ENCODE results near the gene CHRM2.

The CHRM2 gene

DNA sequence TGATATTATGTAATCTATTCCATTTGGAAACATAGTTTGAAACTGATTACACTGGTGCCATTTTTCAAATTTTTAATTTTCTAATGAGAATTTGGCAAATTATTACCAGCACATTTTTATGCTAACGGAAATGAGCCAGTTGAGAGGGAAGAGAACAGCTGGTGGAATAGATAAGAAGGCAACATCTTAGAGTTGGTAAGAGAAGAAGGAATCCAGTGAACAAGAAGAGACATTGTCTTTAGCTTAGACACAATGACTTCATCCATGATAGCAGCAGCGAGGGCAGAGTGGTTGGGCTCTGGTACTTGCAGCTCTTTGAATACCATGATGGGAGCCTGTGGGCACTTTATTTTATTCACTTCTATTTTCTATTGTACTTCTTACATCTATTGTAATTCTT lies 89.6 kb downstream of the CHRM2 start:
- no peak for DNase-seq (ENCODE audit: low spot score)

DNA sequence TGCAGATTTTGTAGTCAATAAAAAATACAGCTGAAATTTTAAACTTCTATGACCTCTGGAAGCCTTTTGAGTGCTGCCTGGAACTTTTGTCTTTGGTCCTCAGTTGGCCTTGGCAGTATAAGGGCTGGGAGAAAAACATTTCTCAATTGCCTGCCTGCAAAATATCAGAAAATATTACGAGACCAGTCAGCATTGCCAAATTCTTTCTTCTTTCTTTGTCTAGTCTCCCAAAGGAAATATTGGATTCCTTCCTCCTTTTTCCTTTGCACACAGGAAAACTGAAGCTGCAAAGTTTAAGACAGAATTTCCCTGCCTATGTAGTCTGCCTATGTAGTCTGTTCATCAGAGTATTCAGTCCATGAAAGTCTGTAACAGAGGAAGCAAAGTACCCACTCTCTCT lies 95.9 kb downstream of the CHRM2 start:
- DNase-seq (ENCODE audit: low spot score) = no peak

DNA sequence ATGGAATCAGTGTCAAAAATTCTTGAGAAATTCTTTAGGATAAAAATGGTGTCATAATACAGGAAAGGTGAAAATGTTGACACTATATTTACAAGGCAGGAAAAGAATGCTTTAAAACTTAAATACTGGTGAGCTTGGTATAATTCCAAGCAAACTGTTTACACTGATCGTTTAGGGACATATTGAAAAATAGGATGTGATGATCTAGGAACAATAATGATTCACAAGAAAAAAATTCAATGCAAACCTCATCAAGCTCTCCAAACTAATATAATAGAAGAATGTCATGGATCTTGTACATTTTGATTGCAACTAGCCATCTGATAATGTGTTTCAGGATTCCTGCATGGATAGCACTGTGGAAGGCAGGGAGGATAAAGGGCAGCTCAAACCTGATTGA lies 98.4 kb downstream of the CHRM2 start:
- no peak for DNase-seq (ENCODE audit: low spot score)

DNA sequence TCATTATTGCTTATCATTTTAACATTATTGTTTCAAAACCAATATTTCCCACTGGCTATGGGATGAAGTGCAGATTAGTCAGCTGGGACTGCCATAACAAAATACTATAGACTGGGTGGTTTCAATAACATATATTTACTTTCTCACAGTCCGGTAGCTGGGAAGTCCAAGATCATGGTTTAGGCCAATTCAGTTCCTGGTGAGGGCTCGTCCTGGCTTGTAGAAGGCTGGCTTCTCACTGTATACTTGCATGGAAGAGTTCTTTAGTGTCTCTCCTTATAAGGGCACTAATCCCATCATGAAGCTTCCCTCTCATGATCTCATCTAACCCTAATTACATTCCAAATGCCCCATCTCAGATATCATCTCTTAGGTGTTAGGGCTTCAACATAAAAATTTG lies 101.3 kb downstream of the CHRM2 start:
- no peak for DNase-seq (ENCODE audit: low spot score)

DNA sequence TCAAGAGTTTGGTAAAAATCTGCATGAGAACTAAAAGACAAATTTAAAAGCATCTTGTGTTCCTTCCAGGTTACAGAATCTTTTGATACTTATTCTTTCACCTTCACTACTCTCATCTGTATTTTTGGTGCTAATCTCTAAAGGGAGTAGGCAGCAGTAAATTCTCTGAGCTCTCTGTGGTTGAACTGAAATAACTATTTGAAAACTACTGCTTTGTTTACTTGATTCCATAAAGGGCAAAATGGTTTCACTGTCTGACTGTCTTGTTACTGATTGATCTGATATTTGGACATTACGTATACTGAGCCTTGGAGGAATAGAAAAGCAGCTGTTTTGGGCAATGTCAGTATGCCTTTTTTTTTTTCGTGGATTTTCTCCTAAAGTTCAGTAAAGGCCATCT lies 103.3 kb downstream of the CHRM2 start:
- DNase-seq (ENCODE audit: low spot score) = no peak

DNA sequence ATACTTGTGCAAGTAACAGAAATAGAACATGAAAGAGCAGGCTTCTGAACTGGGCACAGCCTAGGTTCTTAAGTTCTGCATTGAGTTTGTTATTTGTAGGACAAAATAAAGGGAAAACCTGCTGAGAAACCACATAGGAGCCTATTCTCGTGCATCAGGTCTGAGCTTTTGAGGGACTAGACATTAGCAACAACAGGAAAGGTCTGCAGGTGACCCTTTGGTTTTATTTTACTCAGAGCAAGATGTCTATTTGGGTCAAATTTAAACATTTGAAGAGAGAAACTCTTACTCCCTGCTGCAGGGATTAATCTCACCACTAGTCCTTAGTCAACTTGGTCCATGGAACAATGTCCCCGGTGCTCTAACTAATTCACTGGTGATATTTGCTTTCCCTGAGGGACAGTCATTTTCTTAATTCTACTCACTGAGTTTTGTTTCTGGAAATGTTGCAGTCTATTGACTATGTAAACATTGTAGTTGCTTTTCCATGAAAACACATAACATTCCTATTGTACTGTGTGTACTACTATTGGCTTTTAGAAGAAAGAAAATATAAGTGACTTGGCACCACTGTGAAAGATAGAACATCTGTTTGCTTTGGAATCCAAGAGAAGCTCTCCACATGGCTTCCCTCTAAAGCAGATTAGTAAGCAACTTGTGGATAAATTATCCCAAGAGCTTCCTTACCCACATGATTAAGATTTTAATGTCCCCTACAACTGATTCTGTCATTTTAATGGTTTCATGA lies 108.2 kb downstream of the CHRM2 start:
- no peak for DNase-seq (ENCODE audit: low spot score)

DNA sequence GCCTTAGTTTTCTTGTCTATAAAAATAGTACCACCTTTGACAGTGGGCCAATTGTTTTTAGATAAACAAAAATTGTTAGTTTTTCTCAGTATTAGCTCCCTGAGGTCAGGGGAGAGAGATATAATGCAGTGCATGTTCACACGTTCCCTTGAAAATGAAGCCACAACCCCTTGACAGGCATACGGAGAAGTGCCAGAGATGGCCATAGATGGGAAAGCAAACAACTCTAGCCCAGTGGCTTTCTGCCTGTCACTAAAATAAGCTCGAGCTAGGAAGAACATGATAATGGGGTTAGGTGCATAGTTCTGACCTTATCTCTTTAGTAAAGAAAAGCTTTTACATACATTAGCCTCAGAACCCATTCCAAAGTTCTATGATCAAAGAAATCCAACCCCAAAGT lies 124.9 kb downstream of the CHRM2 start:
- no peak for DNase-seq (ENCODE audit: low spot score)

DNA sequence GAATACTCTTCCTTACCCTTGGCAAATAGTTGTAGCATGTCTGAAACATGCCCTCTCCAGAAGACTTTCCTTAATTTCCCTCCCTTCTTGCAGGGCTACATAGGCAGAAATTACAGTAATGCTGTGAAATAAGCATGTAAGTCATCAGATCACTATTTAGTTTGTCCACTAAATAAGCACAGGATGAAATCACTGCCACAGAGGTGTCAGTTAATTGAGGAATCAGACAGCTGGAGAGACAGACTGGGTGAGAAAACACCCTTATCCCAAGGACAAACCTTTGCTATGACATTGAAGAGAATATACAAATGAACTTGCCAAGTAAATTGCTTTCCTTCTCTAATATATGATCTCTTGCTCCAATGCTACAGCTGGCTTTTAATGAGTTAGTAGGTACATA lies 129.3 kb downstream of the CHRM2 start:
- no peak for DNase-seq (ENCODE audit: low spot score)

DNA sequence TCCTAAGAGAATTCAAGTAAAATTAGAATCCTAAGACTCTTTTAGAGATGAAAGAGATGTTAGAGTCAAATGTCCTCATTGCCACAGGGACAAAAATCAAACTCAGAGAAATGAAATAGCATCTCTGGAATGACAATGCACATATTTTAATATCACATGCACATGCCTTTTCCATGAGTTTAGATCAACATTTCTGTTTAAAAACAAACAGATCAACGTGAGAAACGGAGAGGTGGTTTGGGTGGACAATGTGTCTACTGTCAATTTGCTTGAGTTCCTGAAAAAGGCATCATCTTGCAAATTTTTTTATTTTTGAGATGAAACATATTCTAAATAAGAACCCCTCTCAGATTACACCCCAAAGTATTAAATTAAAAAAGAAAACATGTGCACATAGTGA lies 130.0 kb downstream of the CHRM2 start:
- DNase-seq (ENCODE audit: low spot score) = no peak

DNA sequence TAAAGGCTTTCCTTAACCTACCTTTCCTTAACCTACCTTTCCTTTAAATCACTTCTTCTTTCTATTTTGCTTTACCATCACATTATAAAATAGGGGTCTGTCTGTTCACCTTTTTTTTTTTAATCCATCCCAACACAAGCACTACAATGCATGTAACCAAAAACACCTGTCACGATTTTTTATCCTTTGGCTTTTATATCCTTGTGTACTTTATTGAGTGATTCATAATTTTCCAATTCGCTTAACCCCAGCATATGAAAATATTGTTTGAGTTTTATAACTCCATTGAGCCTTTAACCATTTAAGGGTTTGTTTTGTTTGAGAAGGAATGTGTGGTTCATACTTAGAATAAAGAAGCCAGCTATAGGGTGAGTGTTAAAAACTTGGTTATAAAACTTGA lies 132.2 kb downstream of the CHRM2 start:
- DNase-seq (ENCODE audit: low spot score) = no peak

DNA sequence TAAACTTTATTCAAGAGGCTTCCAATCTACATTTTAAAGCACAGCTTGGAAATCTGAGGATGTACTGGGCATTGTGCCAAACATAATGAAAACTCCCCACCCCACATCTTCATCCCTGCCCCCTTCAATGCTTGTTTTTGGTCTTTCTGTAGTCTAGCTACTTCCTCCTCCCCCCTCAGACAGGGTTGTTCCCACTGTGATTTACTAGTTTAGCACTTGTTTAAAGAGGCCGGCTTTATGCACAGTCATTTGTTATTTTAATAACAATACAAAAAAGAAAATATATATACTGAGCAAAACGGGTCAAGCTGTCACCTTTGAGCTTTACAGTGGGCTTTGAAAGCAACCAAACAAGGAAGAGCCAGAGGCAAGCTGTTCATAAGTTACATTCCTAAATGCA lies 132.6 kb downstream of the CHRM2 start:
- no peak for DNase-seq (ENCODE audit: low spot score)

DNA sequence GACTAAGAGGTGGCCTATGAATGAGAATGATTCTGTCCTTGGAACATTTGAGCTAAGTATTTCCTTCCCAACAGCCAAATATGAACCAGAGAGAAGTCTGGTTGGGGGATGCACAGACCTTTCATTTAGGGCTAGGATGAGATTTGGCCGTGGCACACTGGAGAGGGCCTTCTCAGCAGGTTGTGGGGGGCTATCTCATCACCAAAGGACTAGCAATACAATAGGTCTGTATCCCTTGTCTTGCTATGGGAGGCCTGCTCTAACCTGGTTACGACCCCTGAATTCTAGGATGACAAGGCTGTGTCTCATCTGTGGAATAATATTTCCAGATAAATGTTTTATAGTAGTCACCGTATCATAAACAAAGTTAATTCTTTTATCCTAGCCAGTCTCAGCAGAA lies 133.0 kb downstream of the CHRM2 start:
- no peak for DNase-seq (ENCODE audit: low spot score)

DNA sequence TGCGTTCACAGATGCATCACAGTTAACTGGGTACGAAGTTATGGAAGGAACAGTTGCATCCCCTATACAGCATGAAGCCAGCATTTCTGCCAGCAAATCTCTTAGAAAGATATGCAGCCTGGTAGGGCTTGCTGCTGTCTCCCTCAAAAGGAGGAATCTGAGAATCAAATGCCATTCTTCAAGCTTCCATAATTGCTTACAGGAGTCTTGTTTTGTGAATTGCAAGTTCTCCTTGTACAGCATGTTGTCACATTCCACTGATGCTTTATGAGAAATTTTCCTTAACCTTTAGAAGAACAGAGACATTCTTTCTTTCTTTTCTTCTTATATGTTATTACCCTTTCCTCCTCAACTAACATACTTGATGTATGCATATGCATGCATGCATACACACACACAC lies 134.6 kb downstream of the CHRM2 start:
- DNase-seq (ENCODE audit: low spot score) = no peak

DNA sequence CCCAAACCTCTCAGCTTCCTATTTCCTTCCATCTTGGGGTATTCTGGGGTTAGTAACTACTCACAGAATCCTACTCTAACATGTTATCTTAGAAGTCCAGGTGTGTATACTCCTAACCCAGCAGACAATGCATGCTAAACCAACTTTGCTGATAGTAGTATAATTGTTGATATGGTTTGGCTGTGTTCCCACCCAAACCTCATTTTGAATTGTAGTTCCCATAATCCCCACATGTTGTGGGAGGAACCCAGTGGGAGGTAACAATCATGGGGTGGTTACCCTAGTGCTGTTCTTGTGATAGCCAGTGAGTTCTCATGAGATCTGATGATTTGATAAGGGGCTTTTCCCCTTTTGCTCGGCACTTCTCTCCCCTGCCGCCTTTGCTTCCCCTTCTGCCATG lies 135.1 kb downstream of the CHRM2 start:
- DNase-seq (ENCODE audit: low spot score) = no peak

DNA sequence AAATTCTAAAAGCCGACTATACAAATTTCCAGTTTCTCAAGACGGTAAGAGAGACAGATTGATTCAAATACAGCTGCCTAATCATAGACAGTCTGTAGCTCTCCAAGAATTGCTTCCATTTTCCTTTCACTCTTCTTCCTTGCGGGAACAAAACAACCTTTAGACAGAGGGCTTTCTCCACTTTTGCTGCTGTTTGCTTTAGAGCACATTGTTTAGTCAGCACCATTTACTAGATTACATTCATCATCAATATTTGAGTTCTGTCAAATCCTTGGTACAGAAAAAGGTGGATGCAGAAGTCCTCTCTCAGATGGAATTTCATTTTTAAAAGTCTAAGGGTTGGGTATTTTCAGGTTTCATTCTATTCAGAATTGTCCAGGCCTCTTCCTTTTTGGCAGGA lies 137.4 kb downstream of the CHRM2 start:
- no peak for DNase-seq (ENCODE audit: low spot score)

DNA sequence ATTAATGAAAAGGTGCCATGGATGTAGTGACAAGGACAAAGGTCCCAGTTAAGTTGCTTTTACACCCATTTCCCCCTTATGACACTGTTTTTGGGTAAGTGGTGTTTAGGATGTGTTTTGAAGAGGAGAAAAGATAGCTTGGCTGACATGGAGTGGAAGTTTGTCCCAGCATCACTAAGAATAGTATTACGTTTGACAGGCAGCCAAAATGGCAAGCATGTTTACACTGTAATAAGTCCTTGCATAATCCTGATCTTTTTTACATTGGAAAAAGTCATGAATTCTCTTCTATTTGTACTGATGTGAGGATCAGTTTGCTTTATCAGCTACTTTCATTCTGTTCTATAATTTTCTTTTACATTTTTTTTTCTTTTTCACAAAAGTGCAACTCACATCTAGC lies 137.8 kb downstream of the CHRM2 start:
- DNase-seq (ENCODE audit: low spot score) = no peak

DNA sequence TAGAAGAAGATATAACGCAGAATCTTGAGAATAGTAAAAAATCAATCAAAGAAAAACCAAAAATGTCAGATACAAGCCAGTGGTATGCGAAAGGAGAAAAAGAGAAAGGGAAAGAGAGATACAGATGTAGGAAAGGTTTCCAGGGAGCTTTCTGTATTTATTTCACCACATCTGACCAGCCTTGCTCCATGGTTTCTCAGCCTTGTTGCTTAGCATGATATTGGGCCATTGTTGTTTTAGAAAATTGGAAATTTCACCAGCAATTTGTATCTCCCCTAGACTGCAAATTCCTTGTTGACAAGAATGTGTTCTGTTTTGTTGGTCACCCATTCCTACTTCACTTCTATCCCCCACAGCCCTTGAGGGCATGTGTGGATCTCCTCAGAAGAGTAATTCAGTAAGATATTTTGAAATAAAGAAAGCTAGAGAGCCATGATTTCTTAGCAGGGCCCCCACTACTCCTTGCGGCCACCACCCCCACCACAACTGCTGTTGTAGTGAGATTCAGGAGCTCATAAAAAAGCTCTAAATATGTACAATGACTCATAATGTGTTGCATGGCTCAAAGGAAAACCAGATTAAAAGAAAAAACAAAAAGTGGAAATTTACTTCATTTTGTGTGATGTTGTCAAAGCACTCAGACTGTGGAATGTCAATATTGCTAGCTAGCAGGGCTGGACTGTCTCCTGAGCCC lies 138.7 kb downstream of the CHRM2 start:
- DNase-seq (ENCODE audit: low spot score) = no peak

DNA sequence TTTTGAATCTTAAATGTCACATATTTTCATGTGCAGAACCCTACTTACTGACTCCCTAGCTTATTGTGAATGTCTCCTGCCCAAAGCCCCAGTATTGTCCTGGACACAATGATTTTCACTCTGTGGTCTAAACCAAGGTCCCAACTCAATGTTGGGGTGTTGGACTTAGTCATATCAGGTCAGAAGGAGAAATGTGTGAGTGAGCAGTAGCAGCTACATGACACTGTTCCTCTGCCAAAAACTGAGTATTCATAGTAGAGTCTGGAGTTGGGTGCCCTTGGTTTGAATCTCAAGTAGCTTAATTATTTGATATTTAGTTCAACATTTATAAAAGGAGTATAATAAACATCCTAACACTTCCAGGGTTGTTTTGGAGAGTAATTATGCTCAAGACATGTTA lies 141.0 kb downstream of the CHRM2 start:
- DNase-seq (ENCODE audit: low spot score) = no peak

DNA sequence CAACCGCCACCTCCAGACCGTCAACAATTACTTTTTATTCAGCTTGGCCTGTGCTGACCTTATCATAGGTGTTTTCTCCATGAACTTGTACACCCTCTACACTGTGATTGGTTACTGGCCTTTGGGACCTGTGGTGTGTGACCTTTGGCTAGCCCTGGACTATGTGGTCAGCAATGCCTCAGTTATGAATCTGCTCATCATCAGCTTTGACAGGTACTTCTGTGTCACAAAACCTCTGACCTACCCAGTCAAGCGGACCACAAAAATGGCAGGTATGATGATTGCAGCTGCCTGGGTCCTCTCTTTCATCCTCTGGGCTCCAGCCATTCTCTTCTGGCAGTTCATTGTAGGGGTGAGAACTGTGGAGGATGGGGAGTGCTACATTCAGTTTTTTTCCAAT lies 146.6 kb downstream of the CHRM2 start:
- no peak for DNase-seq (ENCODE audit: low spot score)

DNA sequence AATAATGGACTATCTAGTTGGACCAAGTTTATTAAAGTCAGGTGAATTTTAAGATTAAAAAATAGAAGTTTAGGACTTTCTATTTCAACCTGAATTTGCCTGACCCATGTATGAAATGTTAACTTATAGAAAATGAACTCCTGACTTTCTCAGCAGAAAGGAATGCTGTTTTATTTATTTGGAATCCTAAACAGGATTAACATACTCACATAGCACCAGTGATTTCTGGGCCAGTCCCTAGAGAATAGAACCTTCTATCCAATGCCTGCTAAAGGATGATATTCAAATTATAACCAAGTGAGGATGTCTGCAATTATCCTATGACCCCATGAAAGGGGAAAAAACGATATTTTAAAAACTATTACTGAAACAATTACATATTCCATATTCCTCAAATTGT lies 148.8 kb downstream of the CHRM2 start:
- no peak for DNase-seq (ENCODE audit: low spot score)

DNA sequence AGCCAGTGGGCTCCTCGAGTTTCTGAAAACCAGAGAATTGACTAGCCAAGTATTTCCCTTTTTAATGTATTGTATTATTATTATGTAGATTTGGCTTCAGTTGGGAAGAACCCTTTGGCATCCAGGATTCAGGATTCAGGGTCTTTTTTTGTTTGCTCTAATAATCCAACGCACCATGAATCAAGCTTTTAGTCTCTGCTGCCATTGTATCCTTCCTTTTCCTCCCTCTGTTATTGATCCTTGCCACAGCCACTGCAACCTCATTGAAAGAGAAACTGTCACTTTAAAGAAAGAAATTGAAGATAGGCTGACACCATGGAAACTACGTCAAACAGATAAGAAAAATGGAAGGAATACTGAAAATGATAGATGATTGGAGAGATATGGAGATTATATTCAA lies 150.0 kb downstream of the CHRM2 start:
- no peak for DNase-seq (ENCODE audit: low spot score)

DNA sequence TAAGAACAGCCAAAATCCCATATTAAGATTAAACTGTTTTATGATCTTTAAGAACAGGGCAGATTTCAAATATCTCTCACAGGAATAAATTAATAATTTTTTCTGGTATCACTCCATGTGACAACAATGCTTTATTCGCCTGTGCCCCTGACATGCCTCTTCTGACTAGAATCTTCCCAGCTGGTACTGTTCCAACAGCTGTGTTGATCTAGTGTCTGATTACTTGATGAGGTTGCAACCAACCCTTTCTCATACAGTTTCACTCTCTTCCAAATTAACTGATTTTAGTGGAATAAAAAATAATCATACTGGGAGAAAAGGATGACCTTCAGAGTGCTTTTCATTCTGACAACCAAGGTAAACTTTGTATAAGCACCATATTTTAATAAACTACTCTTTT lies 151.9 kb downstream of the CHRM2 start:
- DNase-seq (ENCODE audit: low spot score) = no peak

DNA sequence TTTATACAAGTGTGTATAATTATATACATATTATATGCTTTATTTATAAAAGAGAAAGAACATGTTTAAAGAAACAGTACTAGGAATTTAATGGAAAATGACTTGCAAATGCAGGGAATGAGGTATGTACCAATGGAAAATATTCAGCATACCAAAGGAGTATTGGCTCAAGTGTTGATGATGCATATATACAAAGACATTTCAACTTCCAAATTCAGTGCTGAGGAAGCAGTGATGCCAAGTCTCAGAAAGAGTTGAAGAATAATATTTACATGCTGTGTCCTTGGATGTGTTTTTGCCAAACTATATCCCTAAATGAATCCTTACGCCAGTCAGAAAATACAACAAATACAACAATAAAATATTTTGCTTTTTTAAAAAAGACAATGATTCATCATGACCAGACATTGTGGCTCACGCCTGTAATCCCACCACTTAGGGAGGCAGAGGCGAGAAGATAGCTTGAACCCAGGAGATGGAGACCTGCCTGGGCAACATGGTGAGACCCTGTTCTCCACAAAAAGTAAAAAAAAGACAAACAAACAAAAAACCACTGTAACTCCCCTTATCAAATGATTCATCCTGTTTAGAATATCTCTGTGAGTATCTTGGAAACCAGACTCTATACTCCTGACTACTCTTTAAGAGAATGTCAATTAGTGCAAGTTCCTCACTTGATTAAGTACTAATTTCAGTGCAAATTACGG lies 157.2 kb downstream of the CHRM2 start:
- no peak for DNase-seq (ENCODE audit: low spot score)

DNA sequence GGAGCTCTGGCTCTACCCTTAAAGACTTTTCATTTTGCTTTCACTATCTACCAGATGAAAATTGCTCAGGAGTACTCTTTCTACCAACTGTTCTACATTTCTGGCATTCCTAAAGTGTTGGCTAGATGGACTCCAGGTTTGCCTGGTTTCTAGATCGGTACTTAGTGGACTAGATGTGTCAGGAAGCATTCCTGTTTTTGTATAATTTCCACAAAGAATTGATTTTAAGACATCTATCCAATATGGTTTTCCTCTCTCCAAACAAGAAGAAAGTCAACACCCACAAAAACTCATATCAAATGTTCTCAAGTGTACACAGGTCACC lies 157.7 kb downstream of the CHRM2 start:
- DNase-seq (ENCODE audit: low spot score) = no peak

Data from LoVo (cell line).